Activated CD4-positive, alpha-beta T cell treated with anti-CD3 and anti-CD28 coated beads, Interleukin-2, amount 50 U/mL, for 4 hours (primary cell): ENCODE data around the gene HBA2.
"Not testable (repeated sequence)": the region's sequence is repeated elsewhere in the genome, so short reads cannot be mapped to it uniquely, and the experiment has no call there.

ENCODE experiments used
- DNase-seq, 2 experiments: peaks; one replicate each; pipeline ENCODE4 v3.0.0-alpha.2; 2020

The HBA2 gene

GRCh38 chr16:204046-204445, 31.4 kb downstream of the HBA2 start:
- not testable (repeated sequence) for DNase-seq

GRCh38 chr16:209359-209758, 36.7 kb downstream of the HBA2 start:
- DNase-seq: not testable (repeated sequence)

- DNase-seq: not testable (repeated sequence)
These were observed 39.0 kb downstream of the HBA2 start for GRCh38 chr16:211631-212180.

- DNase-seq: no peak
These were observed 40.3 kb downstream of the HBA2 start for GRCh38 chr16:212999-213398.

- DNase-seq: no peak
These were observed 47.3 kb downstream of the HBA2 start for GRCh38 chr16:220021-220420.
